ENCODE data around the gene ADD1. TPM values are rescaled to one million over a fixed set of nuclear protein-coding genes. Genes with fewer than 3 reads are reported as not detected.
A peak's percentile ranks its signal among the peaks of the same experiment; 100 is the strongest.
"Not testable (repeated sequence)": the region's sequence is repeated elsewhere in the genome, so short reads cannot be mapped to it uniquely, and the experiment has no call there.

The ADD1 gene
- total RNA-seq, 2 experiments from 2014 or later = 266 to 277 TPM

DNA sequence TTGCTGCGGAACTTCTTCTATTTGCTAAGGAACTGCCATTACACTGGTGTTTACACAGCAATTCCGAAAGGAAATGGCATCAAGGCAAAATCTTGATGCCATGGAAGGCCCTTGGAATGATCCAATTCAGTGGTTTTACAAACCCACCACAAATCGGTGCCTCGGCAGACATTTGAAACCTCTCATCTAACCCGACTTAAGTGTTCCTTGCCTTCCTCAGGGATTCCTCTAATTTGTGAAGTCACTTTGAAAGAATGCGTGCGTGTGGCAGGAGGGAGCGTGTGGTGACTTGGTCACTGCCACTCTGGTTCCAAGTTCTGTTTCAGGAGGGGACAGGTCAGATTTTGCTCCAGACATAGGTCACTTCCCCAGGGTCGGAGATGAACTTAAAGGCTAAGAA, 114.8 kb downstream of the ADD1 start:
- Mint-ChIP-seq H3K27me3 (no peaks in the 10 kb centered on the region), H3K36me3 (ENCODE audit: low read depth) (peaks cover 50% of the 10 kb centered on the region), H3K9me3 (no peaks in the 10 kb centered on the region), H3K4me3 (no peak overlapping the region), H3K27ac (peak overlapping the region; percentile 46), H3K4me1 (peaks cover 72% of the 10 kb centered on the region)
- CTCF ChIA-PET = no interaction called here
- POLR2A ChIA-PET = interaction anchor here (1.2 kb wide), 1 partner anchor 161 kb away, joined by 3 read pairs; no protein-coding TSS in a partner anchor
- no peak for DNase-seq

DNA sequence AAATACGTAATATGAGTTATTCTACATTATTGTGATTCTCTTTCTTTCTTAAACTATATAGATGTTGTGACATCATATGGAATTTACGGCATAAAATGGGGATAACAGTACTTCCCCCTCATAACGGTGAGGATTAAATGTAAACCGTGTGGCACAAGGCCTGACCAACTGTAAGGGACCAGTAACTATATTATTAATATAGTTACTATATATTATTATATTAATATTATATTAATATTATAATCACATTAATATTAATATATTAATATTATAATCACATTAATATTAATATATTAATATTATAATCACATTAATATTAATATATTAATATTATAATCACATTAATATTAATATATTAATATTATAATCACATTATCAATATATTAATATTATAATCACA, 116.8 kb downstream of the ADD1 start:
- not testable (repeated sequence) for H3K27ac Mint-ChIP-seq, H3K4me3 Mint-ChIP-seq, H3K9me3 Mint-ChIP-seq, H3K27me3 Mint-ChIP-seq, DNase-seq
- ChIA-PET POLR2A (interaction anchor here (0.7 kb wide), 1 partner anchor 19 kb away, joined by 3 read pairs; no protein-coding TSS in a partner anchor), CTCF (interaction anchor here (0.7 to 1.7 kb wide), 3 partner anchors 25 to 204 kb away, joined by 3 to 5 read pairs (median 4); no protein-coding TSS in a partner anchor)
- Mint-ChIP-seq H3K36me3 (ENCODE audit: low read depth) (peaks cover 34% of the 10 kb centered on the region), H3K4me1 (peaks cover 63% of the 10 kb centered on the region)

DNA sequence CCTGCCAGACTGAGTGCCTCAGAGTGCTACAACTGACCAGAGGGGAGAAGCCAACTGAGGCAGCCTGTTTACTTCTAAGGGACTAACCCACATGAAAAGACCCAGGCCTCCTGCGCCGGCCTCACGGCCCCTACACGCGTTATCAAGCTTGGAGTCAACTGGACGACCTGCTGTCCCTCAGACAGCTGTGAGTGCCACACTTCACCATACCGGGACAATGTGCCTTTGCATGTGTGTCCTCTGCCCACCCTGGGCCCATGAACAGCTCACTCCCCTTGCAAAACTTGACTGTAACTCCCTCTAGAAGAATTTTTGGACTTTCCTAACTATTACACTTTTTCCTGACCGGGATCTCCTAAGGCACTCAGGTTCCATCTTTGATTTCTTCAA, 117.8 kb downstream of the ADD1 start:
- peaks cover 24% of the 10 kb centered on the region for H3K36me3 Mint-ChIP-seq (ENCODE audit: low read depth)
- peak overlapping the region; percentile 67 for H3K27ac Mint-ChIP-seq
- H3K4me1 Mint-ChIP-seq = peaks cover 53% of the 10 kb centered on the region

DNA sequence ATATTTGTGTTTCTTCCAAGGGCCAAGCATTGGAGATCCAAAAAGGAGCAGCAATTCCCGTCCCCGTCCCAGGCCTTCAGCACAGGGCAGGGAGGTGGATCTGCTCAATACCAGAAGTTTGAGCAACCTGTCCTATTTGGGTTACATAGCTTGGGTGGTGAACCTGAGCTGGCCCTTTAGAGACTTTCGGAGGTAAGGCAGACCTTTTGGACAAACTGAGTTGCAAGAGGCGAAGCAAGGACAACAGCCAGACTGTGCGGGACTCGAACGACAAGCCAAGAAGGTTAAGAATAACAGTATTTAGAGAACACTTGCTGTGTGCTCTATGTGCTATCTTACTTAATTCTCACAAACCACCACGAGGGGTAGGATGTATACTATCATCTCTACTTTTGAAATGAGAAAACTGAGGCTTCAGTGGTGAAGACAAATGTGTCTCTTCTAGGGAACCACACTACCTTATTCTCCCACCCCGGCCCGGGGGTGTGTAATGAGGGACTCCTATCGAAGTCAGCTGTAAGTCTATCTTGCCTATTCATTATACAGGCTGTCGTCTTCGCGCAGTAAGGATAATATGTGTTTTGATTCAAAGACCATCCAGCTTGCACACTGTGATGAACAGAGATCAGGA, 118.3 kb downstream of the ADD1 start:
- CTCF ChIA-PET = interaction anchor here (0.7 to 5.3 kb wide), 7 partner anchors 9 to 198 kb away, joined by 3 to 38 read pairs (median 9); no protein-coding TSS in a partner anchor
- H3K36me3 Mint-ChIP-seq (ENCODE audit: low read depth) = peaks cover 21% of the 10 kb centered on the region
- peaks cover 52% of the 10 kb centered on the region for H3K4me1 Mint-ChIP-seq

More for the DNA sequence above, 117.8 kb downstream of the ADD1 start:
- Mint-ChIP-seq H3K9me3 (no peaks in the 10 kb centered on the region), H3K27me3 (peaks cover 4% of the 10 kb centered on the region), H3K4me3 (peak overlapping the region; percentile 73)
- peak; percentile 52 for DNase-seq
- POLR2A ChIA-PET = interaction anchor here (1.5 to 5.8 kb wide), 5 partner anchors 8 to 163 kb away, joined by 5 to 74 read pairs (median 7); no protein-coding TSS in a partner anchor
- CTCF ChIA-PET = interaction anchor here (0.9 to 4.1 kb wide), 5 partner anchors 9 to 197 kb away, joined by 3 to 33 read pairs (median 9); no protein-coding TSS in a partner anchor

DNA sequence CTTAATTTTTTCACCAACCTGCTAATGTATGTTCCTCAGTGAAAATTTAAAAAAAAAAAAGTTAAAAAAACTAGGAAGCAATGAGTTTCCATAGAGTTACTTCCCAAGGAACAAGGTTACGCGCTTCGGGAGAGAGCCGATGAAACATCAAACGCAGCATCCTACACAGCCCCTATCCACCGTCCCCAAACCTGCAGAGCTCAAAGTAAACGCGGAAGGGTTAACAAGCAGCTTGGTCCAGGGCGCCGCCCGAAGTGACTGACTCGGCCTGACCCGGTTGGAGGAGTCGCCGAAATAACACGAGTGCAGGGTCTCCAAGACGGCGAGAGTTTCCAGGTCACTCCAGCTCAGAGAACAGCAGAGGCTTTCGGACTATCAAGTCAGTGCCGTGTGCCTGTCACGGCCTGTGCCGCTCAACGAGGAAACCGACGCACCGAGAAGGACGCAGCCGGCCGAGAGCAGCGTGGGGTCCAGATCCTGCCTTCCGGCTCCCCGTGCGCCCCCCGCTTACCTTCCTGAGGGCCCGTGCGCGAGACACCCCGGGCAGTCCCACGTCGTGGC, 119.0 kb downstream of the ADD1 start:
- peaks cover 14% of the 10 kb centered on the region for H3K36me3 Mint-ChIP-seq (ENCODE audit: low read depth)
- peaks cover 4% of the 10 kb centered on the region for H3K27me3 Mint-ChIP-seq
- ChIA-PET CTCF (interaction anchor here (0.7 to 5.3 kb wide), 11 partner anchors 10 to 199 kb away, joined by 3 to 38 read pairs (median 9); partner anchors contain the start of gene HTT), POLR2A (interaction anchor here (0.9 to 5.8 kb wide), 19 partner anchors 9 to 550 kb away, joined by 3 to 74 read pairs (median 4); partner anchors contain the start of genes ADD1, RNF4 and TNIP2)
- H3K4me1 Mint-ChIP-seq = peaks cover 46% of the 10 kb centered on the region
- no peak for DNase-seq
- H3K4me3 Mint-ChIP-seq = peak overlapping the region; percentile 73
- H3K9me3 Mint-ChIP-seq = no peaks in the 10 kb centered on the region
- H3K27ac Mint-ChIP-seq = peak overlapping the region; percentile 67

More for the DNA sequence above, 118.3 kb downstream of the ADD1 start:
- peak; percentile 60 for DNase-seq
- Mint-ChIP-seq H3K27me3 (peaks cover 4% of the 10 kb centered on the region), H3K9me3 (no peaks in the 10 kb centered on the region), H3K27ac (peak overlapping the region; percentile 67), H3K4me3 (peak overlapping the region; percentile 73)
- POLR2A ChIA-PET = interaction anchor here (0.9 to 5.8 kb wide), 17 partner anchors 9 to 549 kb away, joined by 3 to 74 read pairs (median 4); partner anchors contain the start of genes ADD1, RNF4 and TNIP2

DNA sequence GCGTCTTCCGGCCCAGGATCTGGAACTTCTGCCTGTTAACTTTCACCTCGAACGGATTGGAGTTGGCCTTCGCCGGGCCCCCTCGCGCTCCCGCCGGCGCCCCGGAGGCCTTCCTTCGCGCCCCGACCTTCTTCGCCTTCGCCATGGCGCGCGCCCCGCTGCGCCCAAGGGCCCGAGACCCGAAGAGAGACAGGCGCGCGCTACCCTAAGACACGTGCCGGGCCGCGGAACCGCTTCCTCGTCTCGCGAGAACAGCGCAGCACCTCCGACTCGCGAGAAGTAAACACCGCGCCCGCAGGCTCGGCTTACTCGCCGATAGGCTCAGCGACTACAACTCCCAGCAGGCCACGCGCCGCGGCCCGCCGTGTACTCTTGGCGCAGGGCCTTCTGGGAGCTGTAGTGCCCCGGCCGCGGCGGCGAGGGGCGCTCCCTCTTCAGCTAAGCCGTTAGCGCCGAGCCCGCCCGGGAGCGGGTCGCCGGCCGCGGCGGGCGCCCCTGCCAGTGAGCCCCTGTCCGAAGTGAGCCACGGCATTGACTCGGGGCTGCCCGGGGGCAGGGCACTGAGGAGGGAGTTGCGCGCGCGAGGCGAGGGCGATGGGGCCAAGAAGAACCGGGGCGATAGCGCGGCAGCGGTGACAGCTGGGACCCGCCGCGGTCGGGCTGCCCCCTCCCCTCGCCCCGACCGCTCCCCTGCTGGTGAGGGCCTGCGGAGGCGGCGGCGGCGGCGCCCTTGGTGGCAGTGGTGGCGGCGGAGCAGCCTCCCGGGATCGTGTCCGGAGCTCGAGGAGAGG, 119.7 kb downstream of the ADD1 start, which contains the start of the genes GRK4 and NOP14:
Gene GRK4, plus strand, starts transcription at position 397 of the 791 bp plus-strand sequence. CDS start 500 bp downstream, outside the sequence.
Gene NOP14, minus strand, starts transcription at position 232 of the 791 bp plus-strand sequence. Its CDS starts 87 bp downstream, at position 145.
- CTCF ChIA-PET = interaction anchor here (0.5 to 5.3 kb wide), 13 partner anchors 10 to 234 kb away, joined by 3 to 38 read pairs (median 9); partner anchors contain the start of gene HTT
- peaks cover 39% of the 10 kb centered on the region for H3K4me1 Mint-ChIP-seq
- peaks cover 7% of the 10 kb centered on the region for H3K36me3 Mint-ChIP-seq (ENCODE audit: low read depth)
- peak; percentile 98 for DNase-seq
- POLR2A ChIA-PET = interaction anchor here (0.6 to 5.8 kb wide), 16 partner anchors 10 to 495 kb away, joined by 3 to 74 read pairs (median 4); partner anchors contain the start of genes RNF4 and TNIP2
- H3K27me3 Mint-ChIP-seq = peaks cover 4% of the 10 kb centered on the region
- H3K27ac Mint-ChIP-seq = peak within 1 kb of the TSS; percentile 67
- no peaks in the 10 kb centered on the region for H3K9me3 Mint-ChIP-seq
- H3K4me3 Mint-ChIP-seq = peak within 1 kb of the TSS; percentile 73

DNA sequence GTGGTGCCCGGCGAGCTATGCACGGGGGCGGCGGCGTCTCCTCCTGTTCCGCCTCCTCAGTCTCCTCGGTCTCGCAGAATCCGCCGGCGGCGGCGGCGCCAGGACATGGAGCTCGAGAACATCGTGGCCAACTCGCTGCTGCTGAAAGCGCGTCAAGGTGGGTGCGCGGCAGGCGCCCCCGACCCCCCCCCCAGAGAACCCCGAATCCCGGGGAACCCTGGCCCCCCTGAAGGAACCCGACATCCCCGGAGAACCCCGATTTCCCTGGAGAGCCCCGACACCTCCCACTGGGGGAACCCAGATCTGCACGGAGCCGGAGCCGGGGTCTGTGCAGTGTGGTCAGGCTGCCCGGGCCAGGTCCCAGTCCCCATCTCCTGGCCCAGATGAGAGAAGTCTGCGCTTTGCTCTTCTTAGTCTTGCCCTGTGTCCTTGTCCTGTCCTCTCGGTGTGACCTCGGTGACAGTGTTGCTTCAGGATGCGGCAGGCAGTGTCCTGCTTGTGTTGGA, 120.4 kb downstream of the ADD1 start:
- H3K27me3 Mint-ChIP-seq = peaks cover 4% of the 10 kb centered on the region
- no peak for DNase-seq
- CTCF ChIA-PET = interaction anchor here (0.5 to 5.3 kb wide), 13 partner anchors 10 to 234 kb away, joined by 3 to 38 read pairs (median 9); partner anchors contain the start of gene HTT
- H3K27ac Mint-ChIP-seq = no peak overlapping the region
- POLR2A ChIA-PET = interaction anchor here (0.6 to 5.8 kb wide), 12 partner anchors 11 to 495 kb away, joined by 3 to 74 read pairs (median 4); partner anchors contain the start of genes RNF4 and TNIP2
- H3K4me1 Mint-ChIP-seq = peaks cover 32% of the 10 kb centered on the region
- H3K4me3 Mint-ChIP-seq = peak overlapping the region; percentile 73
- peaks cover 4% of the 10 kb centered on the region for H3K36me3 Mint-ChIP-seq (ENCODE audit: low read depth)
- no peaks in the 10 kb centered on the region for H3K9me3 Mint-ChIP-seq

DNA sequence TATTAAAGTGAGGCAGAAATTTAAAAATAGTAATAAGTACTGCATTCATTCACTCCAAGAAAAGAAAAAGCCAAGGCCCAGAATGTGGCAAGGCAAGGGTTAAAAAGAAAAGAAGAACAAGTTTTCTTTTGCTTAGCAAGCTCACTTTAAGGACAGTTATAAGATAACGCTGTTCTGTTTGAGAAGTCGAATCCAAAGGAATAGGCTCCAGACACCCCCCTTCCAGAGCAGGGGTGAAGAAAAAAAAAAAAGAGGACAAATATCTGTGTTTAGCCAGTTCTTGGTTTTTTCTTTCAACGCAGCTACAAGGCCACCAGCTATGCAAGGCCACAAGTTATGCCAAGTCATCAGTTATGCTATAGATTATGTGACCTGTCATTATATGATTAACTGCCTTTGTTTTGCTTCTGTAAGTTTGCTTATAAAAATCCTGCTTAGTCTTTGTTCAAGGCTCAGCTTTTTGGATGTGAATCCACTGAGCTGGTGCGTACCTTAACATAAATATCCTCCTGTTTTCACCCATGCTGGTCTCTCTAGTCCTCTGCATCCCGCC, 121.1 kb downstream of the ADD1 start:
- Mint-ChIP-seq H3K4me3 (peak overlapping the region; percentile 73), H3K27ac (no peak overlapping the region), H3K27me3 (peaks cover 4% of the 10 kb centered on the region), H3K36me3 (ENCODE audit: low read depth) (no peaks in the 10 kb centered on the region), H3K4me1 (peaks cover 27% of the 10 kb centered on the region), H3K9me3 (no peaks in the 10 kb centered on the region)
- POLR2A ChIA-PET = interaction anchor here (5.8 kb wide), 1 partner anchor 29 kb away, joined by 74 read pairs; no protein-coding TSS in a partner anchor
- CTCF ChIA-PET = interaction anchor here (1.9 to 5.3 kb wide), 4 partner anchors 9 to 81 kb away, joined by 9 to 38 read pairs (median 21); no protein-coding TSS in a partner anchor
- no peak for DNase-seq

DNA sequence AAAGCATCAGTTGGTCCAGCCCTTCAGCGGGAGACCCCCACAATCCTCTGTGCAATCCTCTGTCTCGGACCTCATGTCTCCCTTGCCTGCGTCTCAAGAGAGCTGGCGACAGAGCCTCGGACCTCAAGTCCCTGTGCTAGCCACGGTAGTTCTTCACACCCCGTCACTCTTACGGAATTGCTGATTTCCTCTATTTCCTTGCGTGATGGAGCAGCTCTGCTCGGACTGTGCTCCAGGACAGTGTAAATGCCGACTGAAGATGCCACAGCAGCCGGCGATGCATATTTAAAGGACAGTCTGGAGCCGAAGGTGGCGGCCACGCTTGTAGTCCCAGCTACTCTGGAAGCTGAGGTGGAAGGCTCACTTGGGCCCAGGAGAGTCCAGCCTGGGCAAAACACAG, 121.6 kb downstream of the ADD1 start:
- H3K9me3 Mint-ChIP-seq = no peaks in the 10 kb centered on the region
- POLR2A ChIA-PET = interaction anchor here (5.8 kb wide), 1 partner anchor 29 kb away, joined by 74 read pairs; no protein-coding TSS in a partner anchor
- peak overlapping the region; percentile 45 for H3K4me3 Mint-ChIP-seq
- CTCF ChIA-PET = interaction anchor here (1.2 to 5.3 kb wide), 3 partner anchors 12 to 73 kb away, joined by 5 to 38 read pairs (median 33); no protein-coding TSS in a partner anchor
- DNase-seq = no peak
- no peaks in the 10 kb centered on the region for H3K36me3 Mint-ChIP-seq (ENCODE audit: low read depth)
- H3K27me3 Mint-ChIP-seq = peaks cover 4% of the 10 kb centered on the region
- H3K4me1 Mint-ChIP-seq = peaks cover 24% of the 10 kb centered on the region
- no peak overlapping the region for H3K27ac Mint-ChIP-seq

DNA sequence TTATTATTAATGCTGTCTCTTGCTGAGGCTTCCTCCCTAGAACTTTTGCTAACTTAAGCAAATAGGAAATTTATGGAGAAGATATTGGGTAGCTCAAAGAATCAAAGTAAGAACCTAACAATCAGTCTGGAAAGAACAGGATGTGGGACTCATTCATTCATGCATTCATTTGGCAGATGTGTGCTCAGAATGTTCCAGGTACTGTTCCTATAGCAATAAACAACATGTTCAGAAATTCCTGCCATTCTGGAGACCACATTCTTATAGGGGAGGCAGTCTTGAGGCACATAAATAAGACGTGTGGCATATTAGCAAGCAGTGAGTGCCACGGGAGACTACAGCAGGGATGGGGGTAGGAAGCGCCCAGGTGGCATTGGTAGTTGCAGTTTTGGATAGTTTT, 124.7 kb downstream of the ADD1 start:
- H3K4me1 Mint-ChIP-seq = peaks cover 13% of the 10 kb centered on the region
- CTCF ChIA-PET = interaction anchor here (1.0 to 1.4 kb wide), 3 partner anchors 10 to 45 kb away, joined by 4 read pairs; no protein-coding TSS in a partner anchor
- no peak for DNase-seq
- H3K27me3 Mint-ChIP-seq = peaks cover 5% of the 10 kb centered on the region
- no peaks in the 10 kb centered on the region for H3K9me3 Mint-ChIP-seq
- H3K36me3 Mint-ChIP-seq (ENCODE audit: low read depth) = no peaks in the 10 kb centered on the region
- no peak overlapping the region for H3K27ac Mint-ChIP-seq
- H3K4me3 Mint-ChIP-seq = no peak overlapping the region
- POLR2A ChIA-PET = no interaction called here

DNA sequence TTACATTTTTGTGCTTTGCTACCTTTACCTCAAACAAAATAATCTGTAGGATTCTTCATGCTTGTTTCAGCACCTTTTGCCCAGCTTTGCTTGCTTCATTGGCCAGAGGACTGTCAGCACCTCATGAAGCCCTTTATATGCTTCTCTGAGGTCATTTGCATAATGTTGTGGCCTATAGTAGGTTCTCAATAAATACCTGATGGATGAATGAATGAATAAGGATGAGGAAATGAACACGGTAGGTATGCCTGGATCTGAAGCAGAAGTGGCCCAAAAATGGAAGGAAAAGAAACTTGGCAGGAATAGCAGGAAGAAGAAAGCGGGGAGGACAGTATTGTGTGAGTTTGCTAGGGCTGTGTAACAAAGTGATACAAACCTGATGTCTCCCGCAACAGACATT, 127.6 kb downstream of the ADD1 start:
- CTCF ChIA-PET = no interaction called here
- POLR2A ChIA-PET = no interaction called here
- DNase-seq = no peak
- Mint-ChIP-seq H3K4me1 (peaks cover 5% of the 10 kb centered on the region), H3K4me3 (no peak overlapping the region), H3K9me3 (no peaks in the 10 kb centered on the region), H3K36me3 (ENCODE audit: low read depth) (no peaks in the 10 kb centered on the region), H3K27me3 (peaks cover 5% of the 10 kb centered on the region), H3K27ac (no peak overlapping the region)

Measured in activated CD4-positive, alpha-beta memory T cell treated with anti-CD3 and anti-CD28 coated beads, Interleukin-2, amount 10 ng/mL, durations not matched to agents 7 days and 5 days (primary cell).